ENCODE data around the gene COL6A2. TPM values are rescaled to one million over a fixed set of nuclear protein-coding genes. Genes with fewer than 3 reads are reported as not detected.
A peak's percentile ranks its signal among the peaks of the same experiment; 100 is the strongest.
"Not testable (repeated sequence)": the region's sequence is repeated elsewhere in the genome, so short reads cannot be mapped to it uniquely, and the experiment has no call there.

COL6A2 gene
- total RNA-seq, 2 donors from 2014 or later, result 0.88 to 4.2 TPM

DNA sequence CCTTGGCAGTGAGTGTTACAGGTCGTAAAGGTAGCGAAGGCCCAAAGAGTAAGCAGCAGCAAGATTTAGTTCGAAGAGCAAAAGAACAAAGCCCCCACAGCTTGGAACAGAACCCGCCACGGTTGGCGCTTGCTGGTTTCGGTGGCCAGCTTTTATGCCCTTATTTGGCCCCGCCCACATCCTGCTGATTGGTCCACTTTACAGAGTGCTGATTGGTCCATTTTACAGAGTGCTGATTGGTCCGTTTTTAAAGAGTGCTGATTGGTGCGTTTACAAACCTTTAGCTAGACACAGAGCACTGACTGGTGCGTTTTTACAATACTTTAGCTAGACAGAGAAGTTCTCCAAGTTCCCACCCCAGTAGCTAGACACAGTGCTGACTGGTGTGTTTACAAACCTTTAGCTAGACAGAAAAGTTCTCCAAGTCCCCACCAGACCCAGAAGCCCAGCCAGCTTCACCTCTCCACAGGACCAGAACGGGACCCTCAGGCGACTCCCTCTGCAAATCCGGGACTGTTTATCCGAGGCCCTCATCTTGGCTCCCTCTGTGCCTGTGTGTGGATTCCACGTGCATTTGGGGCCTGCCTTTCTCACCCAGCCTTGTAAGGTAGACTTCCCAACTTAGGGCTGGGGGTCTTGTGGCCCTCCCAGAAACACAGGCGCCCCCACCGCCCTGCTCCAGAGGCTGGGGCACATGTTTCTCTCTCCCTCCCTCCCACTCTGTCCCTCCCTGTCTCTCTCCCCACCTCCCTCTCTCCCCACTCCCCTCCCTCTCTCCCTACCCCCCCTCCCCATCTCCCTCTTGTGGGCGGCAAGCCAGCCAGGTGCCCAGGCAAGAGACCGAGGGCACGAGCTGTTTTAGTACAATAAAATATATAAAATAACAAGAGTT, 44.9 kb downstream of the COL6A2 start:
- ATAC-seq, result no peak

DNA sequence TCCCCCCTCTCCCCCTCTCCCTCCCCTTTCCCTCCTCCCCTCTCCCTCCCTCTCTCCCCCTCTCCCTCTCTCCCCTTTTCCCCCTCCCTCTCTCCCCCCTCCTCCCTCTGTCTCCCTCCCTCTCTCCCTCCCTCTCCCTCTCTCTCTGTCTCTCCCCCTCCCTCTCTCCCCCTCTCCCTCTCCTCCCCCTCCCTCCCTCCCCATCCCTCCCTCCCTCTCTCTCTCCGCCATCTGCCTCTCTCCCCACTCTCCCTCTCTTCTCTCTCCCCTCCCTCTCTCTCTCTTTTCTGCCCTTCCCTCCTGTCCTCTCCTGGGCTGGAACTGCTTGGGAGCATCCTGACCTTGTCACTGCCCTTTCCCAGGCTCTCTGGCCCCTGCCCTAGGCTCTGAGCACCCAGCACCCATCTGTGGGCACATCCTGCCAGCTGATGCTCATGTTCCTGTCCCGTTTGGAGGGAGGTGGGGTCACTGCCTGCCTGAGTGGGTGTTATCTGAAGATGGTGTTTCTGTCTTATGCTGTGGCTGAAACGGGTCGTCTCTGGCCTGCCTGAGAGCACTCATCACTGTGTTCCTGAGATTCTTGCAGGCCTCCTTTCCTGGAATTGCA, 46.7 kb downstream of the COL6A2 start:
- Mint-ChIP-seq H3K27me3 (no peaks in the 10 kb centered on the region), H3K4me1 (ENCODE audit: low read depth in 2 of 2) (peaks cover 7 to 13% of the 10 kb centered on the region in 2 donors), H3K4me3 (peak overlapping the region; percentile 87), H3K9me3 (no peaks in the 10 kb centered on the region), H3K36me3 (no peaks in the 10 kb centered on the region), H3K27ac (peak overlapping the region in 1 of 2 donors; percentile 48)
- DNase-seq (ENCODE audit: low spot score) (no peak), ATAC-seq (no peak)

More for the DNA sequence above, 44.9 kb downstream of the COL6A2 start:
- Mint-ChIP-seq H3K27ac (no peak overlapping the region), H3K36me3 (no peaks in the 10 kb centered on the region), H3K4me3 (no peak overlapping the region), H3K9me3 (no peaks in the 10 kb centered on the region), H3K27me3 (no peaks in the 10 kb centered on the region), H3K4me1 (ENCODE audit: low read depth in 2 of 2) (peaks cover 7 to 13% of the 10 kb centered on the region in 2 donors)
- DNase-seq (ENCODE audit: low spot score), result no peak

DNA sequence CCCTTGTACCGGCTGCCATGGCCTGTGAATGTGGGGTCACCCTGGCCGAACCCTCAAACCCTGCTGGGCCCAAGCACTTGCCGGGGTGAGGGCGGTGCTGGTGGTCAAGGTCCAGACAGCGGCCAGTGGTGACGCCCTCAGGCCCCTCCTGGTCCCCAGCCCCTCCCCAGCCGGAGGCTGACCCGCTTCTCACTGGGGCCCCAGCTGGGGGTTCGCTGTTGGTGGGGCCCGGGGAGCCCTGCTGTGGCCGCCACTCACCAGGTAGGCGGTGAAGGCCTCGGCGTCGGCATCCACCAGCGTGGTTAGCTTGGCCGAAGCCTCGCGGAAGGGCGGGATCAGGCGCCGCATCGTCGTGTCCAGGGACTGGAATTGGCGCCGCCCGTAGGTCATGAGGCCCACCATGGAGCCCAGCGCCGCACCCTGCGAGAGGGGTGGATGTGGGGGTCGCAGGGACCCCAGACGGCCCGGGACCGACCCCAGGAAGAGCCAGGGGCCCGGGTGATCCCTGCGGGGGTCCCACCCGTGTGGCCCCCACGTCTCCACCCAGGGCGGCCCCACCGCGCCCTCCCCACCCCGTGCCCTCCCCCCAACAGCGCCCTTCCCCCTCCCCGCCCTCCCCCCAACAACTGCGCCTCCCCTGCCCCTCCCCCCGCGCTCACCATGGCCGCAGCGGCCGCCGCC, 47.4 kb downstream of the COL6A2 start:
- H3K9me3 Mint-ChIP-seq, result no peaks in the 10 kb centered on the region
- H3K36me3 Mint-ChIP-seq, result no peaks in the 10 kb centered on the region
- peaks cover 7 to 13% of the 10 kb centered on the region in 2 donors for H3K4me1 Mint-ChIP-seq (ENCODE audit: low read depth in 2 of 2)
- H3K4me3 Mint-ChIP-seq, result no peak overlapping the region
- ATAC-seq, result no peak
- no peak overlapping the region for H3K27ac Mint-ChIP-seq
- H3K27me3 Mint-ChIP-seq, result no peaks in the 10 kb centered on the region
- peak; percentile 49 for DNase-seq (ENCODE audit: low spot score)

DNA sequence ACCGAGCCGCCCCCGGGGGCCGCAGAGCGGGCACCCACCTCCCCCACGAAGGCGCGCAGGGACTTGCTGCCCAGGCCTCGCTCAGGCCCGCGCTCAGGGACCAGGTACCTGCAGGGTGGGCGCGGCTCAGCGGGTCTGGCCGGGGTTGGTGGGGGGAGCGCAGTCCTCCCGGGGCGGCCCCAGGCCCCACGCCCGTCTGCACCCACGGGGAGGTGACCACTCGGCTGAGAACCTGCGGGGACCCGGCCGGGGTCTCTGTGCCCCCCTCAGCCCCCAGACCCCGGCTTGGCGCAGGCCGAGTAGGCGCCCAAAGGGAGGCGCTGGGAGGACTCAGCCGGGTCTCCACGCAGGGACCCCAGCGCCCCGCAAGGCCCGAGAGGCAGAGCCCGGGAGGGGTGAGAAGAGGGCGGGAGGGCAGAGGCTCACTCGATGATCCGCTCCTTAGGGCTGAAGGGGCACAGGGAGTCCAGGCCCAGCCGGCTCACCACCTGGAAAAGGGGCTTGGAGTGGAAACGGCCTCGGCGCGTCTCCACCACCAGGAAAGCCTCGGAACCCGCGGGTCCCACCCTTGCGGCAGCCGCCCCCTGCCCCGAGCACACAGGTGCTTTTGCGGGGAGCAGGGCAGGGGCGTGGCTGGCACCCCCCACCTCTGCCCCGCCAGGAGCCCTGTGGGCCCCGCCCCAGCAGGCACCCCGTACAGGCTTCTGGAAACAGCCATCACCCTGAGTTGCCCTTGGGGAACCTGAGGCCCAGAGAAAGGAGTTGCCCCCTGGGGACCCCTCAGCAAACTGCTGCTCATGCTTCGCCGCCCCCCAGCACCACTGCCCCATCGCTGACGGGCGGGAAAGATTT, 48.2 kb downstream of the COL6A2 start:
- Mint-ChIP-seq H3K36me3 (no peaks in the 10 kb centered on the region), H3K27ac (no peak overlapping the region), H3K4me3 (peak overlapping the region; percentile 37), H3K4me1 (ENCODE audit: low read depth in 2 of 2) (peaks cover 7 to 13% of the 10 kb centered on the region in 2 donors), H3K9me3 (no peaks in the 10 kb centered on the region), H3K27me3 (no peaks in the 10 kb centered on the region)
- ATAC-seq (no peak), DNase-seq (ENCODE audit: low spot score) (peak; percentile 49)

DNA sequence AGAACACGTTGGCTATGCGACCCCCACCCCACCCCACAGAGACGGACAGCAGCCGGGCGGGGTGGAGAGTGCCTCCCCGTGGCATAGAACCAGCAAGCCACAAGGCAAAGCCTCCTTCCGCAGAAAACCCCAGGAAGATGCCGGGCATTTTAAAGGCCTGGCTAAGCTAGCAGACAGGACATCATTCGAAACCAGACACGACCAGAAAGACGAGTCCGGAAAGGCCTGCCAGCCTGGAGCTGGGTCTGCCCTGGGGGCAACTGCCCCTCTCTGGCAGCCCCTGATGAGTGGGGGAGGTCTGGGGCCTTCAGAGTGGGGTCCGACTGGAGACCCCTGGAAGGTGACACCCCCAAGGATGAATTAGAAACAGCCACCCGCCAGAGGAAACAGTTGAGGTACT, 48.9 kb downstream of the COL6A2 start:
- peak; percentile 23 for DNase-seq (ENCODE audit: low spot score)
- Mint-ChIP-seq H3K27me3 (no peaks in the 10 kb centered on the region), H3K4me3 (peak overlapping the region; percentile 37), H3K27ac (no peak overlapping the region), H3K4me1 (ENCODE audit: low read depth in 2 of 2) (peaks cover 7 to 11% of the 10 kb centered on the region in 2 donors), H3K9me3 (no peaks in the 10 kb centered on the region), H3K36me3 (no peaks in the 10 kb centered on the region)
- ATAC-seq, result no peak

DNA sequence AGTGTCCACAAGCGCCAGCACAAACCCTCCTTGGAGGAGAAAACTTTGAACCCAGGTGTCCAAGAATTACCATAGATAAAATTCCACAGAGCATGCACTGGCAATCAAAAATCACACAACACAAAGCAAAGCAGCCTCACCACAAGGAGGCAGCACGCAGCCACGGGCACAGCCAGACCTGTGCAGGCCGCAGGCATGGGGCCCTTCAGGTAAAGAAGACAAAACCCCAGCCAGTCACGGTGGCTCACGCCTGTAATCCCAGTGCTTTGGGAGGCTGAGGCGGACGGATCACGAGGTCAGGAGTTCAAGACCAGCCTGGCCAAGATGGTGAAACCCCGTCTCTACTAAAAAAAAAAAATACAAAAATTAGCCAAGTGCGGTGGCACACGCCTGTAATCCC, 49.5 kb downstream of the COL6A2 start:
- H3K4me1 Mint-ChIP-seq (ENCODE audit: low read depth in 2 of 2), result peaks cover 7 to 11% of the 10 kb centered on the region in 2 donors
- not testable (repeated sequence) for H3K4me3 Mint-ChIP-seq; H3K9me3 Mint-ChIP-seq; H3K27ac Mint-ChIP-seq; DNase-seq (ENCODE audit: low spot score); H3K36me3 Mint-ChIP-seq; H3K27me3 Mint-ChIP-seq; ATAC-seq

DNA sequence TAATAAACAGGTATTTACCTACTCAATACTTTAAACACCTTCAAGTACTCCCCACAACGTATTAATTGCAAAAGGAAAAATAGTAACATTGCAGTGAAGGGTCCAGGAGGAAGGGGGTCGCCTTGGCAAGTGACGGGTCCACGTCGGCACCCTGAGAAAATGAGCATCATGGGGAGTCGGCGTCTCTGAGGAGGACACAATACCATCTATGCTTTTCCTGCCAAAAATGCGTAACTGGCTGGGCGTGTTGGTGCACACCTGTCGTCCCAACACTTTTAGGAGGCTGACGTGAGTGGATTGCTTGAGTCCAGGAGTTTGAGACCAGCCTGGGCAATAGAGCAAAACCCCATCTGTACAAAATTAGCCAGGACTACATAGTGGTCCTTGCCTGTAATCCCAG, 50.2 kb downstream of the COL6A2 start:
- no peak overlapping the region for H3K4me3 Mint-ChIP-seq
- no peaks in the 10 kb centered on the region for H3K9me3 Mint-ChIP-seq
- peaks cover 7 to 11% of the 10 kb centered on the region in 2 donors for H3K4me1 Mint-ChIP-seq (ENCODE audit: low read depth in 2 of 2)
- no peaks in the 10 kb centered on the region for H3K36me3 Mint-ChIP-seq
- ATAC-seq (no peak), DNase-seq (ENCODE audit: low spot score) (no peak)
- no peaks in the 10 kb centered on the region for H3K27me3 Mint-ChIP-seq
- H3K27ac Mint-ChIP-seq, result no peak overlapping the region

DNA sequence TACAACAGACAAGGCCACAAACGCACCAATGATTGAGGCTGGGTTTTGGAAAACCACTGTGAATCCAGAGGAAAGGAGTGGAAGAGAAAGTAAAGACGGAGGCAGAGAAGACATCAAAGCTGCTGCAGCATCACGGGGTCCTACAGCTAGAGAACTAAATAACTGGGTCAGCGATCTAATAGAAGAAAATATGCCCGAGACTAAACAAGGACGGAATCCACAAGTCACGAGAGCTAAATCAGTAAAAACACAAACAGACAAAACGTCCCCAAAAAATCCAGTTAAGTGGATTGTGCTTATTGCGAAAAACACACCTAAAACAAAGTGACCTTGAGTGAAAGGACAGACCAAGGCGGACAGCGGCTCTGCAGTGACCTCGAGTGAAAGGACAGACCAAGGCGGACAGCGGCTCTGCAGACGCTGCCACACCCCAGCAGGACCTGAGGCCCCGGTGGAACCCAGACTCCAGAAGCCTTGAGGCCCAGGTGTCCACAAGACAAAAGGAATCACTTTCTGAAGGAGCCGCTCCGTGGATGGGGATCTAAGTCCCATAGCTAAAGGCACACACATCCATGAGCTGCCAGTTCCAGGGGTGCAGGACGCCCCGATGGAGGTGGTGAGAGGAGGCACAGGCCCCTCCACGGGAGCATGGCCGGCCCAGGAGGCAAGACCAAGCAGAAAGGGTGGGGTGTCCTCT, 51.4 kb downstream of the COL6A2 start:
- Mint-ChIP-seq H3K27me3 (no peaks in the 10 kb centered on the region), H3K9me3 (no peaks in the 10 kb centered on the region)
- no peak for ATAC-seq

DNA sequence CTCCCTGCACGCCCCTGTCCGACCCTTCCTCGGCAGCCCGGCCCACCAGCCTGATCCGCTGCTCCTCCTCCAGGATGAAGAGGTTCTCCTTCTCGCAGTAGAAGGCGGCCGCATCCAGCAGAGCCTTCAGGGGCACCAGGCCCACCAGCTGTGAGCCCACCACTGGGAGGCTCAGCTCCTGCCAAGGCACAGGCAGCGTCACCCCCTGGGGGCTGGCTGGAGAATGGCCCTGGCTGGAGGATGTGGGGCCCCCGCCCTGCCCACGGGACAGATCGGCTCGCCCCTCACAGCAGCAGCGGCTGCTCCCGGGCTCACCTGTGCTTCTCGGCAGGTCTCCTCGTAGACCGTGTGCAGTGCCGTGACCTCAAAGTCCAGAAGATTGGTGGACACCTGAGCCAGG, 52.2 kb downstream of the COL6A2 start:
- Mint-ChIP-seq H3K27me3 (no peaks in the 10 kb centered on the region), H3K4me1 (ENCODE audit: low read depth in 2 of 2) (no peaks in the 10 kb centered on the region), H3K27ac (no peak overlapping the region), H3K9me3 (no peaks in the 10 kb centered on the region), H3K4me3 (no peak overlapping the region), H3K36me3 (no peaks in the 10 kb centered on the region)
- no peak for ATAC-seq
- peak; percentile 28 for DNase-seq (ENCODE audit: low spot score)

More for the DNA sequence above, 51.4 kb downstream of the COL6A2 start:
- no peak overlapping the region for H3K4me3 Mint-ChIP-seq
- no peak overlapping the region for H3K27ac Mint-ChIP-seq
- peaks cover 0 to 3% of the 10 kb centered on the region in 2 donors for H3K4me1 Mint-ChIP-seq (ENCODE audit: low read depth in 2 of 2)
- no peaks in the 10 kb centered on the region for H3K36me3 Mint-ChIP-seq
- DNase-seq (ENCODE audit: low spot score), result no peak

DNA sequence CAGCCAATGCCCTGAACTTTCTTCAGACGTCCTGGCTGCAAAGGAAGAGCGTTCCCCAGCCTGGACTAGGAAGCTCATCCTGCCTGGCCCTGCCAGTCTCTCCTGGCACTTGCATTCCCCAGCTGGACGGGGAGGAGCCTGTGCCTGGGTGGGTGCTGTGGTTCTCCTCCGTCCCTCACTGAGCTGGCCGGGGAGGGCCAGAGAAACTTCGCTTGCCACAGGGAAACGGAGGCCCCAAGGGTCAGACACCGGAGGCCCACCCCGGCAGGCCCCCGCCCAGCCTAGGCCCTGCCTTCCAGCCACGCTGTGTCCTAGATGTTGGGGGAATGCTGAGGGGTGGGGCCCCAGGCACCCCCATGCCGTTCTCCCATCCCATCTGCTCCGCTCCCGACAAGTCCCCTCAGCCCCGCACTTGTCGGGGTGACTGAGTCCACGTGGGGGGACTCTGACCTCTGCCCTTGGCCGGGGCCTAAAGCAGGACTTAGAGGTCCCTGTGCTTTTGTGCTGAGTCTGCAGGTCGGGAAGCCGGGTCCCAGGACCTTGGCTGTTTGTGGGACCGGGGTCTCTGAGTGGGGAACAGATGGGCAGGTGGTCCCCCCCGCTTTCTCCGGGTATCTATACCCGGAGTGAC, 52.7 kb downstream of the COL6A2 start:
- DNase-seq (ENCODE audit: low spot score) (peak; percentile 53), ATAC-seq (peak in 1 of 2 donors; percentile 8)
- H3K36me3 Mint-ChIP-seq, result no peaks in the 10 kb centered on the region
- H3K4me3 Mint-ChIP-seq, result no peak overlapping the region
- H3K4me1 Mint-ChIP-seq (ENCODE audit: low read depth in 2 of 2), result no peaks in the 10 kb centered on the region
- H3K27ac Mint-ChIP-seq, result no peak overlapping the region
- H3K27me3 Mint-ChIP-seq, result no peaks in the 10 kb centered on the region
- H3K9me3 Mint-ChIP-seq, result no peaks in the 10 kb centered on the region

DNA sequence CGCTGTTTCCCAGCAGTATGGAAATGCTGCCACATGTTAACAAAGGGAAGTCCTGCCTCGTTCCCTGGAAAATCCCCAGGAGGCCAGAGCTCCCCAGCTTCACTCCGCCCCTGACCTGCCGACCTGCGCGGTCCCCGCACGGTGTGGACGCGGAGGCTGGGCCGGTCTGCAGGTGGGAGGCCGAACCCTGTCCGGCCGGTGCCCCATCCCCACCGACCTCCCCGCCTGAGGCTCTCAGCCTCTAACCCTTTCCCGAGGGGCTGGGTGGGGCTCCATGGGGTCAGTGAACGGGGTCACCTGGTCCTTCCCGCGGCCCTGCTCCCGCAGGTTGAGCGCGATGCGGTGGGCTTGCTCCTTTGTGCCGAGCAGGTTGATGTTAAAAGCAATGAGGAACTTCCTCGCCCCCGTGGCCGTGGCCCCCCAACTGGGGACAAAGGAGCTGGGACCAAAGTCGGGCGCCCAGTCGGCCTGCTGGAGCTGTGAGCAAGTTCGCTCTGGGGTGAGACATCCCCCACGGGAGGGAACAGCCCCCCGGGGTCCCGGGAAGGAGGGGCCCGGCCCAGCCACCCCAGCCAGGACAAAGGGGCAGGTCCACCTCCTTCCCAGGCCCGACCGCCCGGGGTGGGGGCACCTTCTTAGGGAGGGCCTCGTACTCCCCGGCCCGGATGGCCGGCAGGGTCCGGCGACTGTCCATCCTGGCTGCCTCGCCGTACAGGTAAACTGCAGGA, 53.5 kb downstream of the COL6A2 start:
- Mint-ChIP-seq H3K27me3 (no peaks in the 10 kb centered on the region), H3K9me3 (no peaks in the 10 kb centered on the region), H3K27ac (no peak overlapping the region), H3K36me3 (no peaks in the 10 kb centered on the region), H3K4me1 (ENCODE audit: low read depth in 2 of 2) (no peaks in the 10 kb centered on the region), H3K4me3 (no peak overlapping the region)
- DNase-seq (ENCODE audit: low spot score) (peak; percentile 59), ATAC-seq (no peak)
